Esophagus muscularis mucosa (tissue), 4 donors: ENCODE measurements around the gene ARIH1.
"Not testable (repeated sequence)": the region's sequence is repeated elsewhere in the genome, so short reads cannot be mapped to it uniquely, and the experiment has no call there.

ENCODE experiments used
- EP300 ChIP-seq: sonication (generic); formaldehyde crosslinking; IDR thresholded peaks from one replicate; pipeline ENCODE4 v1.6.1; 2017; ENCODE audit warnings: antibody characterized with exemption
- POLR2A ChIP-seq: fragments of 450-650 bp; IDR thresholded peaks from one replicate; pipeline ENCODE4 v1.6.1; 2017; ENCODE audit warnings: antibody characterized with exemption, moderate library complexity, mild to moderate bottlenecking, low read depth
- POLR2AphosphoS5 ChIP-seq, 2 donors: sonication (generic); formaldehyde crosslinking; IDR thresholded peaks; one replicate each; pipeline ENCODE4 v1.6.1; 2017; ENCODE audit warnings: antibody characterized with exemption in 2 of 2
- TF ChIP-seq, protein P1 (sequence below), 3 experiments: fragments of 200-600 bp in 2 of 3; fragments of 450-650 bp in 1 of 3; sonication (generic) in 2 of 3; IDR thresholded peaks; one replicate each; pipeline ENCODE4 v1.5.1; 2017 to 2019; ENCODE audit warnings: antibody characterized with exemption in 3 of 3, mild to moderate bottlenecking in 2 of 3, moderate library complexity in 1 of 3

DNA sequence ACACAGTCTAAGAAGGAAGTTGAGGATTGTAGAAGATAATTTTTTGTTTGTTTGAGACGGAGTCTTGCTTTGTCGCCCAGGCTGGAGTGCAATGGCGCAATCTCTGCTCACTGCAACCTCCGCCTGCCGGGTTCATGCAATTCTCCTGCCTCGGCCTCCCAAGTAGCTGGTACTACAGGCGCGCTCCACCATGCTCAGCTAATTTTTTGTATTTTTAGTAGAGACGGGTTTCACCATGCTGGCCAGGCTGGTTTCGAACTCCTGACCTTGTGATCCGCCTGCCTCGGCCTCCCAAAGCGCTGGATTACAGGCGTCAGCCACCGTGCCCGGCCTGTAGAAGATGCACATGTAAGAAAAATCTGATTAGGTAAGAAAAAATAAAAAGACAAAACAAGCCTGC lies 2.2 kb downstream of the ARIH1 start:
- TF ChIP-seq, protein P1, sequence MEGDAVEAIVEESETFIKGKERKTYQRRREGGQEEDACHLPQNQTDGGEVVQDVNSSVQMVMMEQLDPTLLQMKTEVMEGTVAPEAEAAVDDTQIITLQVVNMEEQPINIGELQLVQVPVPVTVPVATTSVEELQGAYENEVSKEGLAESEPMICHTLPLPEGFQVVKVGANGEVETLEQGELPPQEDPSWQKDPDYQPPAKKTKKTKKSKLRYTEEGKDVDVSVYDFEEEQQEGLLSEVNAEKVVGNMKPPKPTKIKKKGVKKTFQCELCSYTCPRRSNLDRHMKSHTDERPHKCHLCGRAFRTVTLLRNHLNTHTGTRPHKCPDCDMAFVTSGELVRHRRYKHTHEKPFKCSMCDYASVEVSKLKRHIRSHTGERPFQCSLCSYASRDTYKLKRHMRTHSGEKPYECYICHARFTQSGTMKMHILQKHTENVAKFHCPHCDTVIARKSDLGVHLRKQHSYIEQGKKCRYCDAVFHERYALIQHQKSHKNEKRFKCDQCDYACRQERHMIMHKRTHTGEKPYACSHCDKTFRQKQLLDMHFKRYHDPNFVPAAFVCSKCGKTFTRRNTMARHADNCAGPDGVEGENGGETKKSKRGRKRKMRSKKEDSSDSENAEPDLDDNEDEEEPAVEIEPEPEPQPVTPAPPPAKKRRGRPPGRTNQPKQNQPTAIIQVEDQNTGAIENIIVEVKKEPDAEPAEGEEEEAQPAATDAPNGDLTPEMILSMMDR (IDR thresholded peaks at IDR 0.05): not testable (repeated sequence)
- TF ChIP-seq EP300; POLR2A; POLR2AphosphoS5 (IDR thresholded peaks at IDR 0.05): not testable (repeated sequence)
